Upper lobe of left lung (tissue), 4 donors: ENCODE measurements around the gene RSF1.

Experiments used
- EP300 ChIP-seq, 4 donors: sonication (generic); formaldehyde crosslinking; IDR thresholded peaks; one replicate each; pipeline ENCODE4 v1.5.1; 2017; ENCODE audit warnings: antibody characterized with exemption in 4 of 4, control low read depth in 2 of 4
- POLR2A ChIP-seq, 4 donors: fragments of 450-650 bp; IDR thresholded peaks; one replicate each; pipeline ENCODE4 v1.5.1; 2016 to 2017; ENCODE audit warnings: antibody characterized with exemption in 4 of 4, mild to moderate bottlenecking in 2 of 4
- POLR2AphosphoS5 ChIP-seq, 2 donors: sonication (generic); formaldehyde crosslinking; IDR thresholded peaks; one replicate each; pipeline ENCODE4 v1.5.1; 2017; ENCODE audit warnings: antibody characterized with exemption in 2 of 2
- TF ChIP-seq, protein P1 (sequence below), 6 experiments: fragments of 450-650 bp in 4 of 6; fragments of 200-600 bp in 2 of 6; sonication (generic) in 2 of 6; IDR thresholded peaks; one replicate each; pipeline ENCODE4 v1.5.1; 2016 to 2019; ENCODE audit warnings: antibody characterized with exemption in 6 of 6

DNA sequence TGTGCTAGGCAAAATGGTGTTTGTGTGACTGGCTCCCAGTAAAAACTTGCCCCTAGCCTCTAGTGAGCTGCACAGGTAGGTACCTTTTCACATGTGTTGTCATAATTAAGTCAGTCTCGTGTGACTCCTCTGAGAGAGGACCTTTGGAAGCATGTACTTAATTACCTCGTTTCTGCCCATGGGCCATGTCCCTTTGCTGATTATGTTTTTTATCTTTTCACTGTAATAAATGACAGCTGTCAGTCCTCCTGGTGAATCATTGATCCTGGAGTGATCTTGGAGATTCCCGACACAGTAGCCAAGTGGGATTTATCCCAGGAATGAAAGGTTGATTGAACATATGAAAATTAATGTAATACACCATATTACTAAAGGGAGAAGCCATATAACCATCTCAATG, 170.4 kb downstream of the RSF1 start:
- TF ChIP-seq, protein P1, sequence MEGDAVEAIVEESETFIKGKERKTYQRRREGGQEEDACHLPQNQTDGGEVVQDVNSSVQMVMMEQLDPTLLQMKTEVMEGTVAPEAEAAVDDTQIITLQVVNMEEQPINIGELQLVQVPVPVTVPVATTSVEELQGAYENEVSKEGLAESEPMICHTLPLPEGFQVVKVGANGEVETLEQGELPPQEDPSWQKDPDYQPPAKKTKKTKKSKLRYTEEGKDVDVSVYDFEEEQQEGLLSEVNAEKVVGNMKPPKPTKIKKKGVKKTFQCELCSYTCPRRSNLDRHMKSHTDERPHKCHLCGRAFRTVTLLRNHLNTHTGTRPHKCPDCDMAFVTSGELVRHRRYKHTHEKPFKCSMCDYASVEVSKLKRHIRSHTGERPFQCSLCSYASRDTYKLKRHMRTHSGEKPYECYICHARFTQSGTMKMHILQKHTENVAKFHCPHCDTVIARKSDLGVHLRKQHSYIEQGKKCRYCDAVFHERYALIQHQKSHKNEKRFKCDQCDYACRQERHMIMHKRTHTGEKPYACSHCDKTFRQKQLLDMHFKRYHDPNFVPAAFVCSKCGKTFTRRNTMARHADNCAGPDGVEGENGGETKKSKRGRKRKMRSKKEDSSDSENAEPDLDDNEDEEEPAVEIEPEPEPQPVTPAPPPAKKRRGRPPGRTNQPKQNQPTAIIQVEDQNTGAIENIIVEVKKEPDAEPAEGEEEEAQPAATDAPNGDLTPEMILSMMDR (IDR thresholded peaks at IDR 0.05), result no peak
- TF ChIP-seq POLR2AphosphoS5 (IDR thresholded peaks at IDR 0.05) (no peak), POLR2A (IDR thresholded peaks at IDR 0.05) (no peak), EP300 (IDR thresholded peaks at IDR 0.05) (no peak)
